ENCODE data around the gene CTSE. TPM values are rescaled to one million over a fixed set of nuclear protein-coding genes. Genes with fewer than 3 reads are reported as not detected.
A peak's percentile ranks its signal among the peaks of the same experiment; 100 is the strongest.

The CTSE gene
- total and polyA plus RNA-seq, 9 of the 15 experiments (the other 6 are each of a cell fraction or from before 2014, with no cell fraction given): 0.04 to 0.18 (median 0.09) TPM; not detected in 4

GRCh38 chr1:206012086-206012859 lies 11.4 kb downstream of the CTSE start (continued):
- TF ChIP-seq ZNF146 (CRISPR knock-in tag; IDR thresholded peaks at IDR 0.05; ENCODE audit: unreplicated experiment) (no peak), HDAC8 (tag; IDR thresholded peaks at IDR 0.05) (no peak), PHF8 (IDR thresholded peaks at IDR 0.05; ENCODE audit: borderline replicate concordance, low read length) (no peak), MAZ (CRISPR knock-in tag; conservative IDR thresholded peaks at IDR 0.05 in 1 of 2, IDR thresholded peaks at IDR 0.05 in 1 of 2) (peak; percentile 31 to 41; a peak in 2 of 4 replicates), SNAPC5 (CRISPR knock-in tag; IDR thresholded peaks at IDR 0.05) (no peak), SIRT6 (IDR thresholded peaks at IDR 0.05; ENCODE audit: low read depth, low read length) (no peak), RBM17 (IDR thresholded peaks at IDR 0.05; ENCODE audit: borderline replicate concordance, low read depth, low read length) (no peak), TRIM24 (IDR thresholded peaks at IDR 0.05) (no peak), STAG1 (CRISPR knock-in tag; IDR thresholded peaks at IDR 0.05; ENCODE audit: borderline replicate concordance) (0 out of 2 replicates have a peak, but pooled peaks have one; percentile 21), RCOR1 (IDR thresholded peaks at IDR 0.05; ENCODE audit: borderline replicate concordance in 1 of 2, low read depth in 2 of 2, low read length in 2 of 2) (no peak), ETV5 (CRISPR knock-in tag; IDR thresholded peaks at IDR 0.05; ENCODE audit: low read depth) (no peak), ARID2 (IDR thresholded peaks at IDR 0.05) (no peak), ETV1 (tag; conservative IDR thresholded peaks at IDR 0.05; ENCODE audit: low read depth) (no peak), ATF3 (IDR thresholded peaks at IDR 0.05) (no peak), ATF3 (CRISPR knock-in tag; conservative IDR thresholded peaks at IDR 0.05) (no peak), ZC3H8 (IDR thresholded peaks at IDR 0.05) (no peak), PHTF2 (CRISPR knock-in tag; IDR thresholded peaks at IDR 0.05) (no peak), KDM1A (IDR thresholded peaks at IDR 0.05) (no peak), ZNF12 (CRISPR knock-in tag; IDR thresholded peaks at IDR 0.05) (no peak), CHD2 (IDR thresholded peaks at IDR 0.05; ENCODE audit: low read depth, low read length) (no peak), ZNF589 (CRISPR knock-in tag; IDR thresholded peaks at IDR 0.05; ENCODE audit: low read depth) (no peak), SIX5 (IDR thresholded peaks at IDR 0.05; ENCODE audit: borderline replicate concordance in 1 of 2, insufficient read depth in 1 of 2, low read depth in 1 of 2, low read length in 2 of 2) (no peak), THAP7 (CRISPR knock-in tag; IDR thresholded peaks at IDR 0.05) (0 out of 2 replicates have a peak, but pooled peaks have one; percentile 7), GTF2B (IDR thresholded peaks at IDR 0.05; ENCODE audit: extremely low read depth, insufficient read length) (no peak)
- TF ChIP-seq, protein P1, sequence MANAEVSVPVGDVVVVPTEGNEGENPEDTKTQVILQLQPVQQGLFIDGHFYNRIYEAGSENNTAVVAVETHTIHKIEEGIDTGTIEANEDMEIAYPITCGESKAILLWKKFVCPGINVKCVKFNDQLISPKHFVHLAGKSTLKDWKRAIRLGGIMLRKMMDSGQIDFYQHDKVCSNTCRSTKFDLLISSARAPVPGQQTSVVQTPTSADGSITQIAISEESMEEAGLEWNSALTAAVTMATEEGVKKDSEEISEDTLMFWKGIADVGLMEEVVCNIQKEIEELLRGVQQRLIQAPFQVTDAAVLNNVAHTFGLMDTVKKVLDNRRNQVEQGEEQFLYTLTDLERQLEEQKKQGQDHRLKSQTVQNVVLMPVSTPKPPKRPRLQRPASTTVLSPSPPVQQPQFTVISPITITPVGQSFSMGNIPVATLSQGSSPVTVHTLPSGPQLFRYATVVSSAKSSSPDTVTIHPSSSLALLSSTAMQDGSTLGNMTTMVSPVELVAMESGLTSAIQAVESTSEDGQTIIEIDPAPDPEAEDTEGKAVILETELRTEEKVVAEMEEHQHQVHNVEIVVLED (CRISPR knock-in tag; IDR thresholded peaks at IDR 0.05): no peak
